GM12874 (cell line): ENCODE data around the gene SMIM10L1.

Experiments
- TF ChIP-seq, protein P1 (sequence below): IDR thresholded peaks from 2 replicates; pipeline ENCODE4 v1.5.1; 2011; ENCODE audit warnings: low read depth, mild to moderate bottlenecking, control low read depth, low read length, moderate library complexity; ENCODE audit not compliant: insufficient read depth

The SMIM10L1 gene

DNA sequence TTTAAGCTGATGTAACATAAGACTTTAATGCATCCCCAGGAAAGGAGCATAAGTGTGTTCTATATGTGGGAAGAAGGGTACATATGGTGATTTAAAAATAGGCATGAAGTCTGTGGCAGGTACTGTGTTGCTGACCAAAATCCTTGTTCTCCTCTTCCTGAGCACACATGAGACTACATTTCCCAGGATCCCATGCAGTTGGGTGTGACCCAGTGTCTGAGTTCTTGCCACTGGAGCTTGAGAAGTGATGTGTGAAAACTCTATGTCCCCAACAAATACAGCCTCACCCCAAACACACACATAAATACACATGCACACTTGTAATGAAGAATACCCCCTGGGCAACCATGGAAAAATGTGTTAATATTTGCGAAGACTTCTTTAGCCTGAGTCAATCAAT is 8.5 kb upstream of the SMIM10L1 start:
- TF ChIP-seq, protein P1, sequence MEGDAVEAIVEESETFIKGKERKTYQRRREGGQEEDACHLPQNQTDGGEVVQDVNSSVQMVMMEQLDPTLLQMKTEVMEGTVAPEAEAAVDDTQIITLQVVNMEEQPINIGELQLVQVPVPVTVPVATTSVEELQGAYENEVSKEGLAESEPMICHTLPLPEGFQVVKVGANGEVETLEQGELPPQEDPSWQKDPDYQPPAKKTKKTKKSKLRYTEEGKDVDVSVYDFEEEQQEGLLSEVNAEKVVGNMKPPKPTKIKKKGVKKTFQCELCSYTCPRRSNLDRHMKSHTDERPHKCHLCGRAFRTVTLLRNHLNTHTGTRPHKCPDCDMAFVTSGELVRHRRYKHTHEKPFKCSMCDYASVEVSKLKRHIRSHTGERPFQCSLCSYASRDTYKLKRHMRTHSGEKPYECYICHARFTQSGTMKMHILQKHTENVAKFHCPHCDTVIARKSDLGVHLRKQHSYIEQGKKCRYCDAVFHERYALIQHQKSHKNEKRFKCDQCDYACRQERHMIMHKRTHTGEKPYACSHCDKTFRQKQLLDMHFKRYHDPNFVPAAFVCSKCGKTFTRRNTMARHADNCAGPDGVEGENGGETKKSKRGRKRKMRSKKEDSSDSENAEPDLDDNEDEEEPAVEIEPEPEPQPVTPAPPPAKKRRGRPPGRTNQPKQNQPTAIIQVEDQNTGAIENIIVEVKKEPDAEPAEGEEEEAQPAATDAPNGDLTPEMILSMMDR: no peak

DNA sequence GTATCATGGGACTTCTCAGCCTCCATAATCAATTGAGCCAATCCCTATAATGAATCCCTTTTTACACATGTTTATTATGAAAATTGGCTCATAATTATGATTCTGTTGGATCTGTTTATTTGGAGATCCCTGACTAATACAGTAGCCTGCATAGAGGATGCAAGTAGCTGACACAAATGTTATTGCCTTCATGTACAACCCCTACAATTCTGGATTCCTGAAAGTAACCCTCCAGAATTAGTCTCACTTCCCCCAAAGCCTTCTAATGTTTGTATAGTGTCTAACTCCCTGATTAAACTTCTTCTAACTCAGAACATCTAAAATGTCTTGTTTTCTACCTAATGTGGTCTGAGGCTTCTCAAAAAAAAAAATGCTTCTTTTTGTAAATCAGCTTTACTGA is 6.6 kb upstream of the SMIM10L1 start:
- TF ChIP-seq, protein P1: no peak

DNA sequence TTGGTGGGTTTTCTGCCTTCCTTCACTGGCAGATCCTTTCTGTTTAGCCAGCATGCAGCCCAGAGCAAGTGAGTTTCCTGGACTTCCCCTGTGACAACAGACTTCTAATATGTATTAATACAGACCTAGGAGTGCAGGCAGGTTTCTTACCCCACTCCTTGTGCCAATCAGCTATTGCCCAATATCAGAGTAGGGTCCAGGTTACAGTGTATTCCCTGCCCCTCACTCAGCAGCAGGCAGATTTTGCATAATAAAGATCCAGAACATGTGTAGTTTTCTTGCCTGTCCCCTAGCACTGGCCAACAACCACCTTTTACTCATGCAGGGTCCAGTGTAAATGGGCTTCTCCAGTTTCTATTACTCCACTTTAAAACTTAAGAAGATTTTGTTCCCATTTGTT is 4.7 kb upstream of the SMIM10L1 start:
- TF ChIP-seq, protein P1: no peak

DNA sequence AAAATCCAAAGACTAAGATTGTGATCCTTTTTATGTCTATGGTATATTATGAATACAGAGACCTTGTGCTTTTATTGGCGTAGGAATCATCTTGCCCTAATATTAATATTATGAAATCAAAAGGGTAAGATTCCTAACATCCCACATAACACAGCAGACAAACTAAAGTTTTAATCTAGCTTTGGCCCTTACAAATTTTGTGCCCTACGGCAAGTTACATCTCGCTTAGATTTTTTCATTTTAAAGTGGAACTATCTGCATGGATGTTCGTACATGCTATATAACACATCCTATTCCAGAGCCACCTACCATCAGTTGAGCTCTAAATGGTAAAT is 217 bp upstream of the SMIM10L1 start:
- TF ChIP-seq, protein P1: no peak

DNA sequence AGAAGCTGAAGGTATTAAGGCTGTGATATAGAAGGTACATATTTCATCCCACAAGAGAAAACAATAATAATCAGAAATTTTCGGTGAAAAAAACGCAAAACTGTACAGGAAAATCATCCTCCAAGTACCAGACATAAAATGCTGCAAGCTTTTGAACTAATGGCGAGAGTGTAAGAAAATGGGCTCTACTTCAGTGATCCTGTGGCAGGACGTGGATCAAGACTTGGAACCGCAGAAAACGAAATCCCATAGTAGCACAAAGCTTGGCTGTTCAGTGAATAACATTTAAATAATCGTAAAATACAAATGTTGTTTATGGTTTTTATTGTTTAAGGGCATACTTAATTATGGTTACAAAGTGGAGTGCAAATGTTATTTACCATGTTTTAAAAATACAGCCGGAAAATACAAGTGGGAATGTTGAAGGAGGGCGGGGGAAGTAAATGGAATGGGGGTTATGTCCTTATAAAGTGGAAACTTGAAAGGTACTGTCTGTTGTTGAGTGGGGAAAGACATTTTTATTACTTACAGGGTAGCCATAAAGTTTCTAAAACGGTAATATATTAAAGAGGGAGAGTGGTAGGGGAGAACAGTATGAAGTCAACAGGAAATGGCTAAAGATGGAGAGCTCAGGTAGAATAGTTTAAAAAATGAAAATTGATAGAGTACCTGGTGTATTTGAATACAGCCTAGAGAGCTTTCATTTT is 1.1 kb downstream of the SMIM10L1 start:
- TF ChIP-seq, protein P1: no peak

DNA sequence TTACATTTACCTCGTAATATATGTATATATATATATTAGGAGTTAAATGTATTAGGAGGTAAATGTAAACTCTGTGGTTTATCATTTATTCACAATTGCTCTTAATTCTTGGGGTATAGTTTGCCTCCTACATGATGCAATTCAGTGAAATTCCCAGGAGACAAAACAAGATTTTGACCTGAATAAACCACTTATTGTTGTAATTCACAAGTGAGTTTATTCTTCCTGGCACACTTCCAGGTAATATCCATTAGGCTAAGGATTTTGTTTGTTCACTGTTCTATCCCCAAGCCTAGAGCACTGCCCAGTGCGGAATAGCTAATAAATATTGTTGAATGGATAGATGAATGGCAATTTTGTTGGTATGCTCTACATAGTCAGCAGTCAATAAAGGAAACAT is 3.0 kb downstream of the SMIM10L1 start:
- TF ChIP-seq, protein P1: no peak

DNA sequence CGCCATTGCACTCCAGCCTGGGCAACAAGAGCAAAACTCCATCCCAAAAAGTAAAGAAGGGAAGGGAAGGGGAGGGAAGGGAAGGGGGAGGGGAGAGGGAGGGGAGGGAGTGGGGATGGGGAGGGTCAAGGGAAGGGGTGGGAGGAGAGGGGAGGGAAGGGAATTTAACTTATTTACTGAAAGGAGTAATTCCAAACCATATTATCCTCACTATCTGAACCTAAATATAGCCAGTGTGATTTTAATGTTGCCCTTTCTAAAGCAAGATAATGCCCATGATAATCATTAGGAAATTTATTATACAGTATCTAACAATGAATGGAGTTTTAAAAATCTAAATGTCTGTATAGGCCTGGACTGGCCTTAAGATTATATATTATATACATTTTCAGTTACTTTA is 7.3 kb downstream of the SMIM10L1 start:
- TF ChIP-seq, protein P1: no peak
